ENCODE measurements around the gene FNBP1L.

- TF ChIP-seq CTCF (IDR thresholded peaks at IDR 0.05) (no peak), YY1 (IDR thresholded peaks at IDR 0.05; ENCODE audit: low read depth) (no peak)
These were observed 73.7 kb downstream of the FNBP1L start for GRCh38 chr1:93521618-93522017.

Measured in SK-N-SH (cell line).